Sigmoid colon (tissue), 4 donors: ENCODE data around the gene NACC1.

Experiments used
- CTCF ChIP-seq, 4 experiments: fragments of 450-650 bp in 3 of 4; fragments of 200-600 bp in 1 of 4; IDR thresholded peaks; one replicate each; pipeline ENCODE4 v1.5.1; 2016 to 2019; ENCODE audit warnings: antibody characterized with exemption in 4 of 4, mild to moderate bottlenecking in 3 of 4, moderate library complexity in 2 of 4
- EP300 ChIP-seq, 4 donors: sonication (generic); formaldehyde crosslinking; IDR thresholded peaks; one replicate each; pipeline ENCODE4 v1.6.1; 2017; ENCODE audit warnings: antibody characterized with exemption in 4 of 4
- POLR2A ChIP-seq, 2 donors: fragments of 450-650 bp; IDR thresholded peaks; one replicate each; pipeline ENCODE4 v1.6.1; 2016; ENCODE audit warnings: antibody characterized with exemption in 2 of 2, mild to moderate bottlenecking in 2 of 2, moderate library complexity in 2 of 2
- POLR2AphosphoS5 ChIP-seq, 4 donors: sonication (generic); formaldehyde crosslinking; IDR thresholded peaks; one replicate each; pipeline ENCODE4 v1.6.1; 2017; ENCODE audit warnings: antibody characterized with exemption in 4 of 4

GRCh38 chr19:13109361-13110098 is 8.5 kb upstream of the NACC1 start:
- TF ChIP-seq EP300 (IDR thresholded peaks at IDR 0.05) (no peak), CTCF (IDR thresholded peaks at IDR 0.05) (no peak), POLR2AphosphoS5 (IDR thresholded peaks at IDR 0.05) (no peak), POLR2A (IDR thresholded peaks at IDR 0.05) (no peak)
